Adipocyte (in vitro differentiated cells): Measurements from ENCODE around the gene TOB2.
"Not testable (repeated sequence)": the region's sequence is repeated elsewhere in the genome, so short reads cannot be mapped to it uniquely, and the experiment has no call there.

ENCODE experiments used
- DNase-seq: peaks from one replicate; pipeline ENCODE4 v3.0.0-alpha.2; 2015; ENCODE audit warnings: low read depth
- H3K27me3 ChIP-seq: replicated peaks from 2 replicates; pipeline ENCODE4 v1.7.0; 2013; ENCODE audit warnings: mild to moderate bottlenecking, low read length, moderate library complexity; ENCODE audit not compliant: control insufficient read depth, insufficient read depth
- H3K36me3 ChIP-seq: 2 replicates; pipeline ENCODE4 v1.7.0; 2013; ENCODE audit warnings: low read length, mild to moderate bottlenecking, moderate library complexity; ENCODE audit not compliant: control insufficient read depth, insufficient read depth, severe bottlenecking
- H3K4me1 ChIP-seq: 2 replicates; pipeline ENCODE4 v1.7.0; 2013; ENCODE audit warnings: mild to moderate bottlenecking, low read length, moderate library complexity; ENCODE audit not compliant: control insufficient read depth, insufficient read depth
- H3K4me3 ChIP-seq: 2 replicates; pipeline ENCODE4 v1.7.0; 2013; ENCODE audit warnings: mild to moderate bottlenecking, low read length, moderate library complexity
- H3K9ac ChIP-seq: 2 replicates; pipeline ENCODE4 v1.7.0; 2013; ENCODE audit warnings: mild to moderate bottlenecking, low read length, moderate library complexity
- H3K9me3 ChIP-seq: 2 replicates; pipeline ENCODE4 v1.7.0; 2013; ENCODE audit warnings: mild to moderate bottlenecking, low read length, moderate library complexity; ENCODE audit not compliant: control insufficient read depth

Gene TOB2

DNA sequence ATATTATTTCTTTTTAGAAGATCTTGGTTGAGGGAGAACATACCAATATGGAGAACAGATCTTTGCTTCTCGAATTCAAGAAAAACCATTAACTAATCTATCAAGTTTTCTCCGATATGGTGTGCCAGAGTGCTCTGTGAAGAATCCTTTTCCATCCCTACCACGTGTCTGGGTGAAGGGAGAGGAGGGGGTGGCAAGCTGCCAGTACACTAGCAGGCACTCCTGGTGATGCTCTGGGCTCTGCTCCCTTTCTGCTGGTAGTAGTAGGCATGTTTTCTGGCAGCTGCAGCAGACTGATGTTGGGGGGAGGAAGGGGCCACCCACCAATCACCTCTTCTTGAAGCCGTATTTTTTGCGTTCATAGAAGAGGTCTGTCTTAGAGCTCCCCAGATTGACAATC is 13.5 kb upstream of the TOB2 start:
- not testable (repeated sequence) for H3K4me3 ChIP-seq, H3K4me1 ChIP-seq, DNase-seq, H3K27me3 ChIP-seq, H3K9me3 ChIP-seq, H3K9ac ChIP-seq
- peaks cover 65% of the 10 kb centered on the region for H3K36me3 ChIP-seq

DNA sequence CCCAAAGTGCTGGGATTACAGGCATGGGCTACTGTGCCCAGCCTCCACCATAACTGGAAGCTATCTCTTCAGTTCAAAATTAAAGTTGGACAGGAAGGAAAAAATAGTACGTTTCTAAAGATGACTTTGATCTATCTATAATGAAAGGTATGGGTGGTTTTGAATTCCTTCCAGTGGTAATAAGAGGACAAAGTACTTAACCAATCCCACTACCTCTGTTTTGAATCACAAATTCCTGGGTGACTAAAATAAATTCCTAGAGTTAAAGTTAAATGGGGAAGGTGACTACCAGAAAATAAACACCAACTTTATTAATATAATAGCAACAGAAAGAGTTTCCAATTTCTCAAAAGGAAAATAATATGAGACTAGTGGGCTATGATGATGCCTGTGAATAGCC is 12.8 kb upstream of the TOB2 start:
- Histone ChIP-seq H3K9me3 (no peaks in the 10 kb centered on the region), H3K27me3 (no peaks in the 10 kb centered on the region), H3K4me3 (no peak overlapping the region), H3K36me3 (peaks cover 58% of the 10 kb centered on the region), H3K9ac (no peak overlapping the region), H3K4me1 (peaks cover under 1% of the 10 kb centered on the region)
- DNase-seq, result no peak

DNA sequence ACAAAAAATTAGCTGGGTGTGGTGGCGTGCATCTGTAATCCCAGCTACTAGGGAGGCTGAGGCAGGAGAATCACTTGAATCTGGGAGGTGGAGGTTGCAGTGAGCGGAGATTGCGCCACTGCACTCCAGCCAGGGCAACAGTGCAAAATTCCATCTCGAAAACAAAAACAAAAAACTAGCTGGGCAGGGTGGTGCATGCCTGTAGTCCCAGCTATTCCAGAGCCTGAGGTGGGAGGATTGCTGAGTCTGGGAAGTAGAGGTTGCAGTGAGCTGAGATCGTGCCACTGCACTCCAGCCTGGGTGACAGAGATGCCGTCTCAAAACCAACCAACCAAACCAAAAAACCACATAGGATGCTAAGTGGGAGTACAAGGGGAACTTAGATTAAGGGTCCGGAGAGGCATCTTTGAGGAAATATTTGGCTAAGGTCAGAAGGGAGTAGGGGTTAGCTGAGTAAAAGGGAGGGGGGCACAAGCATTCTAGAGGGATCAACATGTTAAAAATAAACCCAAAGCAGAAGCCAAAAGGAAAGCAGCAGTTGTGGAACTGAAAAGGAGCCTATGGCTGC is 11.6 kb upstream of the TOB2 start:
- Histone ChIP-seq H3K27me3 (no peaks in the 10 kb centered on the region), H3K4me3 (no peak overlapping the region), H3K36me3 (peaks cover 49% of the 10 kb centered on the region), H3K9ac (no peak overlapping the region), H3K9me3 (no peaks in the 10 kb centered on the region), H3K4me1 (peaks cover 5% of the 10 kb centered on the region)
- DNase-seq, result no peak

DNA sequence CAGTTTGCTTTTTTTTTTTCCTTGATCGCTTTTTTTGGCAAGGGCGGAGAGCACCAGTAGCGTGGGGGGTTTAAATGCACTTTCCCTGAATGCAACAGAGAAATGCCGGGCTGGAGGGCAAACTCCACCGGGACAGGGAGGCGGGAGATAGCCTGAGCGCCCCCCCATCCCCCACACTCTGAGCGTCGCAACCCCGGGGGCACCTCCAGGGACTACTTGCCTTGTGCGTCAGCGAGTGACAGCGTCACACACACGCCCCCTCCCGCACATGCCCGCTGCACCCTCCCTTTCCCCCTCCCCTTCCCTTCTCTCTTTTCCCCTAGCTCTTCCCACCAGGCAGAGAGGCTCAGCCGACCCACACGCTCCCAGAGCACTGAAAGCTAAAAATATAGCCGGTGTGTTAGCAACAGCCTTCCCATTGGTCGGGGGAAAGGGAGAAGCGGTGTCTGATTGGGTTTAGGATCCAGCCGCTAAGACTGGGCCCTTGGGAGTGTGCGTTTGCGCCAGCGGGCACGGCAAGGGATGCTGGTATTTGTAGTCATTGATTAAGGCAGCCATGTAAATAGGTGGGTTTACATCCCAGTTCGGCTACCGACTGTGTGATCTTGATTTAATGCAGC is 1.7 kb upstream of the TOB2 start:
- Histone ChIP-seq H3K4me1 (peaks cover 18% of the 10 kb centered on the region), H3K36me3 (peaks cover 3% of the 10 kb centered on the region), H3K9ac (peak overlapping the region; percentile 100), H3K27me3 (no peaks in the 10 kb centered on the region), H3K4me3 (peak overlapping the region; percentile 99), H3K9me3 (no peaks in the 10 kb centered on the region)
- peak; percentile 99 for DNase-seq

DNA sequence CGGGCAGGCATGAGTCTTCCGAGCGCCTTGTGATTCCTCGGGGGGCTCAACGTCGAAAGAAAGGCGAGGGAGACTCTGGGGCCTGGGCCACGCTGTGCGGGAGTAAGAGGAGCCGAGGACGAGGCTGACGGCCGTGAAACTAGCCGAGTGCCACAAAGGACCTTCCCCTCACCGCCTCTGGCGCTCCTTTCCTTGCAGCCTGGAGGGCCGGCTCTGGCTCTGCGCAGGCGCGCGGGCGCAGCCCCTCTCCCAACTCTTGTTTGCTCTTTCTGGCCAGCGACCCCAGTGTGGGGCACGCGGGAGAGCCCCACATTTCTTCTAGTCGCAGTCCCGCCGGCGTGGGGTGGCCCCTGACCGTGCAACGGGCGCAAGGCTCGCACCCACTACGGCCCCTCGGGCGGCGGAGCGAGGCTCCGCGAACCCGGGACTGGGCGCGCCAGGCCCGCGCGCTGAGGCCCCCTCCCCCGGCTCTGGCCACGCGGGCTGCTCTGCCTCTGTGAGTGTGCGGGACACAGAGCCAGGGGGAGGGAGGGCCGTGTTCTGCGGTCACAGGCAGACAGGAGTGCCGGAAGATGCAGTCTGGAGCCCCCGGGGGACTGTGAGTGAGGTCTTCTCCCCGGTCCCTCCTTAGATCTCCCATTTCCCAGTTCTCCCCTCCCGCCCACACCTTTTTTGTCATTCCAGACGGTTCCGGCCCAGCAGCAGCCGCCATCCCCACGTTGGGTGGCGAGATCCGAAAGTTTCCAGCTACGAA is 1.0 kb upstream of the TOB2 start:
- peak overlapping the region; percentile 99 for H3K4me3 ChIP-seq
- peaks cover 25% of the 10 kb centered on the region for H3K4me1 ChIP-seq
- H3K36me3 ChIP-seq, result peaks cover 10% of the 10 kb centered on the region
- peak overlapping the region; percentile 100 for H3K9ac ChIP-seq
- peak; percentile 81 for DNase-seq
- H3K27me3 ChIP-seq, result no peaks in the 10 kb centered on the region
- H3K9me3 ChIP-seq, result no peaks in the 10 kb centered on the region

DNA sequence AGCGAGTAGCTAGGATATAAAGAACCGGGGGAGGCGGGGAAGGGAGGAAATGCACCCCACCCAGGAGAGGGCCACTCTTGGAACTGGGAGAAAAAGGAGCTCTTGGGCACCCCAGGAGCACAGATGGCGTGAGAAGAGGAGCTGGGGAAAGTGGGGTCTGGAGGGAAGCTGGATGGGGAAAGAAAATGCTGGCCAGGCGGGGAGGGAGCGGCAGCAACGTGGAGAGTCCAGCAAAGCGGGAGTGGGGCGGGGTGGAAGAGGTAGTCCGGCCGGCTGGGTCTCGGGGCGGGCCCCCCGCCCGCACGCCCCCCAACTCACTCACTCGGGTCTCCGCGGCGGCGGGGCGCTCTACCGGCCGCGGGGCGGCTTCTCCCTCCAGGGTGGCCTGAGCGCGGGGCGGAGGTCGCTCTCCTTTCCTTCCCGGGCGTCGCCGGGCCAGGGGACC is 522 bp downstream of the TOB2 start:
- Histone ChIP-seq H3K4me1 (peaks cover 31% of the 10 kb centered on the region), H3K4me3 (peak overlapping the region; percentile 99), H3K27me3 (no peaks in the 10 kb centered on the region), H3K9me3 (no peaks in the 10 kb centered on the region), H3K9ac (peak overlapping the region; percentile 100), H3K36me3 (peaks cover 20% of the 10 kb centered on the region)
- peak; percentile 59 for DNase-seq

DNA sequence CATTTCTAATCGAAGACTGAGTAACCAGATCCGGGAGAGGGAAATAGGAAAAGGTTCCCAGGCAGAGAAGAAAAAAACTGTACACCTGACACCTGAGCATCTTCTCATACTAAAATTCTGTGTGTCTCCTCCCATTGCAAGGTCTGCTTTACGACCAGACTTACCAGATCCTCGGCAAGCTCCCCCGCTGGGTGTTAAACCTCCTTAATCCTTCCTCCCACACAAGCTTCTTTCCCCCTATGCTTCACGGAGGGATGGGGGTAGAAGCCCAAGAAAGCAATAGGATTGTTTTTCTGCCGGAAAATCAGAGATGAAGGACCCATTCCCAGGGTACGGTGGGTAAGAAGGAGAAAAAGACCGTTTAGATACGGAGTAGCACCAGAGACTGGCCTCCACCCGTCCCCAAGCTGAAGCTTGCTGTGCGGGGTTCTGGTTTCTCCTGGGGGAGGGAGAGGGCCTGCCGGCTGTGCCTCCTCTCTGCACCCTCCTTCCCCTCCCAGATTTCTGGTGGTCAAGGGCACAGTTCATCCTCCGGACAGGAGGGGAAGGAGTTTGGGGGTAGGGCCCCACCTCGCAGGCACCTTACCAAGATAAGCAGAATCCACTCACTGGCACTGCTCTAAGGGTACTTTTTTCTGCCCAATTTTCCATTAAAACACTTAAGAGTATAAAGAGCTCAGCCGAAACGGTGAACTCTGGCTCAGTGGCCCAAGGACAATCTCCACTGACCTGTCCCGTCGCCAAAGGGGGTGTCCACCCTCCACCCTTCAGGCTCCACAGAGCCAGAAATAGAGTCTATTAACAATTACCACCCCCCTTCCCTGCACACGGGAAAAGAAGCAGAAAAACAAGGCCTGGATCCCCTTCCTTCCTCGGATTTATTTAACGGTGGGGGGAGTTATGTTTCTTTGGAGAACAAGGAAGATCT is 1.2 kb downstream of the TOB2 start:
- DNase-seq, result peak; percentile 49
- H3K27me3 ChIP-seq, result no peaks in the 10 kb centered on the region

DNA sequence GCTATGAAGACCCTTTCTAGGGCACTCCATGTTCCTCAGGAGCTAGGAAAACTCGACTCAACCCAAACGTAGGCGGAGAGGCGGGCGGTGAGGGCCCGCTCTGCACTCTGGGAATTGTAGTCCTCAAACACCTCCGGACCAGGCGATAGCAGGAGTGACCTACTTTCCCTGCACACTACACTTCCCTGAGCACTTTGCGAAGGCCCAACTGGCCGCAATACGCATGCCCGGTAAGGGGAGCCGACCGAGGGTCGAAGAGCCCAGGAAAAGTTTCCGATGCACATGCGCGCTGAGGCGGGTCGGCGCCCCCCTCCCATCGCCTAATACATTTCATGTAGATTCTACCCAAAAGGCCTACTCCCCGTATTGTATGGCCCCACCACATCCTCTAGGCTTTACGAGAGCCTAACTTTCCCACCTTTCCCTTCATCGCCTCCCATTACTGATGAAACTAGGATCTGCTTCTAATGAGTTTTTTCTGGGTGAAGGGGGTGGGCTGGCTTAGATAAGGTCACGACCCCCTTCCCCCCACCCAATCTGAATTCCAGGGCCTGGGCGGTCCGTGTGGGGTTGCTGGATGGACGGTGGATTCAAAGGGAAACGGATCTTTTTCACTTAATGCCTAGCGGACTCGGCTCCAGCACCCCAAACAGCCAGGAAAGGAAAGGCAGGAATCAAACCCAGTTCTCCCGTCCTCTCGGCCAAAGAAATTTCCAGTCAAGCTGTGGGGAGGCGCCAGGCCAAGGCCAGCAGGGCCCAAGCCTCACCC is 2.1 kb downstream of the TOB2 start:
- Histone ChIP-seq H3K36me3 (peaks cover 27% of the 10 kb centered on the region), H3K9ac (peak overlapping the region; percentile 100), H3K9me3 (no peaks in the 10 kb centered on the region), H3K4me1 (peaks cover 33% of the 10 kb centered on the region), H3K27me3 (no peaks in the 10 kb centered on the region), H3K4me3 (peak overlapping the region; percentile 99)
- DNase-seq, result peak; percentile 98

More for the DNA sequence above, 1.2 kb downstream of the TOB2 start:
- Histone ChIP-seq H3K9me3 (no peaks in the 10 kb centered on the region), H3K36me3 (peaks cover 25% of the 10 kb centered on the region), H3K4me1 (peaks cover 31% of the 10 kb centered on the region), H3K9ac (peak overlapping the region; percentile 100), H3K4me3 (peak overlapping the region; percentile 99)

DNA sequence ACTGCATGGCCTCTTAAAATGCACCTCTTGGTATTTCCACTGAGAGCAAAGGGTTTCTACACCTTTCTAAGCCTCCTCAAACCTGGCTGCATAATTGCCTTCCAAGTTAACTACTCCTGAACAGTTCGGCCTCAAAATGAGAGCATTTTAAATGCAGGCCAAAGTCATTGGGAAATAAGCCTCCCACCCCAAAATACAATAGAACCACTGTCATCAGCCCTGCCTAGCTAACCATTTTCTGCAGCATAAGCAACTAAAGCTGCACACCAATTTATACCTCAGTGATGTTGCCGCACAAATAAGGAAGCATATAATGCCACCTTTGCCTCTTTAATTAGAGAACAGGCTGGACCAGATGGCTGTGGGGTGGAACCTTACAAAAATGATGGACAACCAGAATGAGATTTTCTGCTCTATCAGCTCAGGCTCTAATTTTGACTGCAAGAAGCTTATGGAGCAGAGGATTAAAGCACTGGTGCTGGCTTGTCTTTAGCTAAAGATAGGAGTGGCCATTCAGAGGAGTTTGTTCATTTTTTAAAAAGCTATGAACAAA is 4.3 kb downstream of the TOB2 start:
- H3K4me3 ChIP-seq, result peak overlapping the region; percentile 99

DNA sequence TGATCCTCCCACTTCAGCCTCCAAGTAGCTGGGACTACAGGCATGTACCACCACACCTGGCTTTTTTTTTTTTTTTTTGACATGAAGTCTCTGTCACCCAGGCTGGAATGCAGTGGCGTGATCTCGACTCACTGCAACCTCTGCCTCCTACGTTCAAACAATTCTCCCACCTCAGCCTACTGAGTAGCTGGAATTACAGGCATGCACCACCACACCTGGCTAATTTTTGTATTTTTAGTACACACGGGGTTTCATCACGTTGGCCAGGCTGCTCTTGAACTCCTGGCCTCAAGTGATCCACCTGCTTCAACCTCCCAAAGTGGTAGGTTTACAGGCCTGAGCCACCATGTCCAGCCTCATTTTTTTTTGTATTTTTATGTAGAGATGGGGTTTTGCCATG is 6.1 kb downstream of the TOB2 start:
- H3K9ac ChIP-seq, H3K27me3 ChIP-seq, H3K9me3 ChIP-seq, DNase-seq, H3K4me3 ChIP-seq: not testable (repeated sequence)
- H3K36me3 ChIP-seq, result peaks cover 61% of the 10 kb centered on the region
- peaks cover 35% of the 10 kb centered on the region for H3K4me1 ChIP-seq

More for the DNA sequence above, 4.3 kb downstream of the TOB2 start:
- Histone ChIP-seq H3K27me3 (no peaks in the 10 kb centered on the region), H3K36me3 (peaks cover 43% of the 10 kb centered on the region), H3K9ac (peak overlapping the region; percentile 30), H3K9me3 (no peaks in the 10 kb centered on the region), H3K4me1 (peaks cover 31% of the 10 kb centered on the region)
- DNase-seq, result no peak
